ENCODE data around the gene RFC5.

Gene RFC5, protein sequence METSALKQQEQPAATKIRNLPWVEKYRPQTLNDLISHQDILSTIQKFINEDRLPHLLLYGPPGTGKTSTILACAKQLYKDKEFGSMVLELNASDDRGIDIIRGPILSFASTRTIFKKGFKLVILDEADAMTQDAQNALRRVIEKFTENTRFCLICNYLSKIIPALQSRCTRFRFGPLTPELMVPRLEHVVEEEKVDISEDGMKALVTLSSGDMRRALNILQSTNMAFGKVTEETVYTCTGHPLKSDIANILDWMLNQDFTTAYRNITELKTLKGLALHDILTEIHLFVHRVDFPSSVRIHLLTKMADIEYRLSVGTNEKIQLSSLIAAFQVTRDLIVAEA

DNA sequence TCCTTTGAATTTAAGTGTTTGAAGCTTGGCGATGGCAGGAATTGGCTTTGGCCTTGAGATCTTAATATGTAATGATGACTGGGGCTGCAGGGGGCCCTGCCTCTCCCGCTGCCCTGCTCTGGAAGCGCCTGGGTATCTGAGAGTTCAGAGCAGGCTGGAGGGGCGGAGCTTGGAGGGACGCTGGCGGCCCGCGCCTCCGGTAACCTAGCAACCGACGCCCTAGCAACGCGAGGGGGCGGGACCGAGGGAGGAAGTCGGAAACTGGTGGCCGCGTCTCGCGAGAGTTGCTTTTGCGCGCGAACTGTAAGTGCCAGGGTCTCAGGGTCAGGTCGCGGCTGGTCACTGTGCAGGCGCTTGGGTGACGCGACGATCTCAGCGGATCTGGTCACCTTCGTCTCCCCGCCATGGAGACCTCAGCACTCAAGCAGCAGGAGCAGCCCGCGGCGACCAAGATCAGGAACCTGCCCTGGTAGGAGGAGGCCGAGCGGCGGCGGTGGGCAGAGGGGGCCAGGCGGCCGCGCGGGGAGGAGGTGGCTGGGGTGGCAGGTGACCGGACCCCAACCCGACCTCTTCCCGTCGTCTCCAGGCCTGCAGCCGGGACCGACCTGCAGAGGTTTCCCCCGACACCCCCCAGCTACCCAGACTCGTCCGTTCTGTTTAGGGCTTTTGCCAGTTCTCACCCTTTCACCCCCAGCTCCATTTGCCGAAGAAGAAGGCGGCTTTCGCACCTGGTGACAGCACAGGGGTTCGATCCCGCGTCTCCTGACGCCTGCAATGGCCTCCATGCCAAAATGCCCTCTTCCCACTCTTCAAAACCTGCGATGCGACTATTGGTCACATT lies at the start of gene RFC5:
Gene RFC5, plus strand, starts transcription at position 280 of the 841 bp plus-strand sequence. Its CDS starts 125 bp downstream, at position 405.
- TF ChIP-seq, protein P1, sequence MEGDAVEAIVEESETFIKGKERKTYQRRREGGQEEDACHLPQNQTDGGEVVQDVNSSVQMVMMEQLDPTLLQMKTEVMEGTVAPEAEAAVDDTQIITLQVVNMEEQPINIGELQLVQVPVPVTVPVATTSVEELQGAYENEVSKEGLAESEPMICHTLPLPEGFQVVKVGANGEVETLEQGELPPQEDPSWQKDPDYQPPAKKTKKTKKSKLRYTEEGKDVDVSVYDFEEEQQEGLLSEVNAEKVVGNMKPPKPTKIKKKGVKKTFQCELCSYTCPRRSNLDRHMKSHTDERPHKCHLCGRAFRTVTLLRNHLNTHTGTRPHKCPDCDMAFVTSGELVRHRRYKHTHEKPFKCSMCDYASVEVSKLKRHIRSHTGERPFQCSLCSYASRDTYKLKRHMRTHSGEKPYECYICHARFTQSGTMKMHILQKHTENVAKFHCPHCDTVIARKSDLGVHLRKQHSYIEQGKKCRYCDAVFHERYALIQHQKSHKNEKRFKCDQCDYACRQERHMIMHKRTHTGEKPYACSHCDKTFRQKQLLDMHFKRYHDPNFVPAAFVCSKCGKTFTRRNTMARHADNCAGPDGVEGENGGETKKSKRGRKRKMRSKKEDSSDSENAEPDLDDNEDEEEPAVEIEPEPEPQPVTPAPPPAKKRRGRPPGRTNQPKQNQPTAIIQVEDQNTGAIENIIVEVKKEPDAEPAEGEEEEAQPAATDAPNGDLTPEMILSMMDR (IDR thresholded peaks at IDR 0.05; ENCODE audit: insufficient read depth, missing control alignments): no peak
- no peak for FAIRE-seq
- DNase-seq (ENCODE audit: insufficient read length, low spot score): peak; percentile 82

- TF ChIP-seq, protein P1 (IDR thresholded peaks at IDR 0.05; ENCODE audit: insufficient read depth, missing control alignments): no peak
- DNase-seq (ENCODE audit: insufficient read length, low spot score) (no peak), FAIRE-seq (no peak)
Measured at GRCh38 chr12:117967043-117967442, 49.5 kb upstream of the RFC5 start.

DNA sequence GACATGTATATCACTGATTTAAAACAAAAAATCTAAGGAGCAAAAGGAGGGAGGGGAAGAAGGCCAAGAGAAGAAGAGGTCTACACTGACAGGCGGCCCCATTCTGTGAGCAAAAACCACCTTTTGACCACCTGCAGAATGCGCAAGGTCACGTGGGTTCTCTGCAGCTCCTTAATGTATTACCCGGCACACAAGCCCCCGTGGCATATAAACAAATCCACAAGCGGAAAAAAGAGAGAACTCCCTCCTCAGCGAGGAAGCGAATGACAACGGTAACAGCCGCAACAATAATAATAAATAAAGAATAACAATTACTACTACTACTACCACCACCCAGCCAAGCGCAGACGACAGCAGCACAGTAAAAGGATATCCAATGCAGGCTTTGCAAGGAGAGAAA lies 49.0 kb upstream of the RFC5 start:
- DNase-seq (ENCODE audit: insufficient read length, low spot score): no peak
- TF ChIP-seq, protein P1 (IDR thresholded peaks at IDR 0.05; ENCODE audit: insufficient read depth, missing control alignments): no peak
- no peak for FAIRE-seq

- TF ChIP-seq, protein P1 (IDR thresholded peaks at IDR 0.05; ENCODE audit: insufficient read depth, missing control alignments): no peak
- FAIRE-seq (no peak), DNase-seq (ENCODE audit: insufficient read length, low spot score) (no peak)
Measured at GRCh38 chr12:117968151-117968789, 48.2 kb upstream of the RFC5 start.

GRCh38 chr12:117968826-117969659 lies 47.5 kb upstream of the RFC5 start, which contains the start of gene KSR2:
Gene KSR2 (minus strand): TSS chr12:117968990. CDS start chr12:117968255, 735 bp downstream.
- DNase-seq (ENCODE audit: insufficient read length, low spot score): peak; percentile 80
- TF ChIP-seq, protein P1 (IDR thresholded peaks at IDR 0.05; ENCODE audit: insufficient read depth, missing control alignments): no peak
- no peak for FAIRE-seq

- TF ChIP-seq, protein P1 (IDR thresholded peaks at IDR 0.05; ENCODE audit: insufficient read depth, missing control alignments): no peak
- no peak for FAIRE-seq
Measured at GRCh38 chr12:117970334-117970733, 46.2 kb upstream of the RFC5 start.

More at GRCh38 chr12:117970334-117970733, 46.2 kb upstream of the RFC5 start:
- no peak for DNase-seq (ENCODE audit: insufficient read length, low spot score)

Measured in D721Med (cell line).